ENCODE results near the gene CCIN. TPM values are rescaled to one million over a fixed set of nuclear protein-coding genes. Genes with fewer than 3 reads are reported as not detected.
A peak's percentile ranks its signal among the peaks of the same experiment; 100 is the strongest.

CCIN gene
- polyA plus RNA-seq, 3 donors, result 0.11 to 2.3 (median 0.35) TPM

GRCh38 chr9:36151316-36152210 is 17.6 kb upstream of the CCIN start:
- Mint-ChIP-seq H3K9me3 (peaks cover 0 to 2% (median 0%) of the 10 kb centered on the region in 7 donors), H3K4me3 (peak overlapping the region; percentile 62 to 87), H3K4me1 (peaks cover 82% of the 10 kb centered on the region), H3K36me3 (peaks cover 59 to 85% of the 10 kb centered on the region in 2 donors), H3K27ac (peak overlapping the region; percentile 98 to 100 (median 100)), H3K27me3 (ENCODE audit: low read depth in 3 of 3) (peaks cover 0 to 2% (median 0%) of the 10 kb centered on the region in 3 donors)
- peak overlapping the region; percentile 89 for H3K9ac ChIP-seq (ENCODE audit: insufficient read depth, low read length, poor library complexity, severe bottlenecking)
- TF ChIP-seq, protein P1, sequence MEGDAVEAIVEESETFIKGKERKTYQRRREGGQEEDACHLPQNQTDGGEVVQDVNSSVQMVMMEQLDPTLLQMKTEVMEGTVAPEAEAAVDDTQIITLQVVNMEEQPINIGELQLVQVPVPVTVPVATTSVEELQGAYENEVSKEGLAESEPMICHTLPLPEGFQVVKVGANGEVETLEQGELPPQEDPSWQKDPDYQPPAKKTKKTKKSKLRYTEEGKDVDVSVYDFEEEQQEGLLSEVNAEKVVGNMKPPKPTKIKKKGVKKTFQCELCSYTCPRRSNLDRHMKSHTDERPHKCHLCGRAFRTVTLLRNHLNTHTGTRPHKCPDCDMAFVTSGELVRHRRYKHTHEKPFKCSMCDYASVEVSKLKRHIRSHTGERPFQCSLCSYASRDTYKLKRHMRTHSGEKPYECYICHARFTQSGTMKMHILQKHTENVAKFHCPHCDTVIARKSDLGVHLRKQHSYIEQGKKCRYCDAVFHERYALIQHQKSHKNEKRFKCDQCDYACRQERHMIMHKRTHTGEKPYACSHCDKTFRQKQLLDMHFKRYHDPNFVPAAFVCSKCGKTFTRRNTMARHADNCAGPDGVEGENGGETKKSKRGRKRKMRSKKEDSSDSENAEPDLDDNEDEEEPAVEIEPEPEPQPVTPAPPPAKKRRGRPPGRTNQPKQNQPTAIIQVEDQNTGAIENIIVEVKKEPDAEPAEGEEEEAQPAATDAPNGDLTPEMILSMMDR (IDR thresholded peaks at IDR 0.05), result no peak
- H4K20me1 ChIP-seq (ENCODE audit: insufficient read depth, low read length), result peaks cover 22% of the 10 kb centered on the region
- H3K36me3 ChIP-seq (replicated peaks in 1 of 2; ENCODE audit: control insufficient read depth in 1 of 2, insufficient read depth in 2 of 2, low read length in 2 of 2), result peaks cover 35 to 55% of the 10 kb centered on the region in 2 donors
- H3K27me3 ChIP-seq (ENCODE audit: control insufficient read depth in 2 of 2, insufficient read depth in 2 of 2, low read length in 2 of 2), result no peaks in the 10 kb centered on the region
- H3K4me1 ChIP-seq (ENCODE audit: control insufficient read depth in 1 of 2, insufficient read depth in 2 of 2, low read length in 2 of 2), result peaks cover 91 to 92% of the 10 kb centered on the region in 2 donors
- peak overlapping the region in 2 of 3 experiments; percentile 19 to 52 for H3K4me3 ChIP-seq (replicated peaks in 1 of 3; ENCODE audit: low read depth in 2 of 3, low read length in 3 of 3)
- DNase-seq, result peak; percentile 94 to 97 (median 97)
- H3K79me2 ChIP-seq (ENCODE audit: insufficient read depth, low read length), result peaks cover 57% of the 10 kb centered on the region
- peak overlapping the region; percentile 97 to 99 for H3K27ac ChIP-seq (ENCODE audit: low read depth in 1 of 2, low read length in 2 of 2)
- H3K4me2 ChIP-seq (replicated peaks; ENCODE audit: extremely low read depth, low read length, poor library complexity, severe bottlenecking), result peak overlapping the region; percentile 67
- H3K9me3 ChIP-seq (replicated peaks in 1 of 2; ENCODE audit: control insufficient read depth in 1 of 2, insufficient read depth in 1 of 2, low read length in 2 of 2), result no peaks in the 10 kb centered on the region
- 5% methylated on average over 6 of the region's 14 CpGs for WGBS (ENCODE audit: insufficient coverage)
- intact Hi-C loops (cut with micrococcal nuclease), result loop anchor here in 1 of 2 donors (2.0 to 5.0 kb wide), 2 partner anchors 15 to 49 kb away; partner anchors contain the start of gene GLIPR2
- no peak overlapping the region for H2AFZ ChIP-seq (ENCODE audit: insufficient read depth, low read depth, low read length, poor library complexity, severe bottlenecking)

DNA sequence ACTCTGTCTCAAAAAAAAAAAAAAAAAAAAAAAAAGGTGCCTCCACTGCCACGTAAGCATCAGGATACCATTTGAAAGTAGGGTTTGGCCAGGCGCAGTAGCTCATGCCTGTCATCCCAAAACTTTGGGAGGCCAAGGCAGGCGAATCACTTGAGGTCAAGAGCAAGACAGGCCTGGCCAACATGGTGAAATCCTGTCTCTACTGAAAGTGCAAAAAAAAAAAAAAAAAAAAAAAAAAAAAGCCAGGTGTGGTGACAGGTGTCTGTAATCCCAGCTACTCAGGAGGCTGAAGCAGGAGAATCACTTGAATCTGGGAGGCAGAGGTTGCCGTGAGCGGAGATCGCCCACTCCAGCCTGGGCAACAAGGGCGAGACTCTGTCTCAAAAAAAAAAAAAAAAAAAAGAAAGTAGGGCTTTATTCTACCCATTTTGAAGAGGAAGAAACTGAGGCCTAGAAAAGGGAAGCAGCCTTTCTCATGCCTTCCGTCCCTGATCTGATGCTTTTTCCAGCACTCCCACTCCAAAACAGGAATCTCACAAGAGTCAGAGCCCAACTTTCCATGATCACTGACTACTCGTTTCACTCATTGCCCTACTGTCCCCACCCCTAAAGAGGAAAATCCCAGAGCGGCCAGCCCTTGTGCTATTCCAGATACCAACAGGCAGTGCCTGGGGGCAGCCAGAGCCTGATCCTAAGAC is 16.3 kb upstream of the CCIN start:
- Mint-ChIP-seq H3K27ac (peak overlapping the region; percentile 98 to 100 (median 100)), H3K4me1 (peaks cover 72% of the 10 kb centered on the region), H3K9me3 (peaks cover 0 to 3% (median 0%) of the 10 kb centered on the region in 7 donors), H3K27me3 (ENCODE audit: low read depth in 3 of 3) (peaks cover 0 to 2% (median 0%) of the 10 kb centered on the region in 3 donors), H3K36me3 (peaks cover 50 to 81% of the 10 kb centered on the region in 2 donors), H3K4me3 (no peak overlapping the region)
- Histone ChIP-seq H3K4me1 (ENCODE audit: control insufficient read depth in 1 of 2, insufficient read depth in 2 of 2, low read length in 2 of 2) (peaks cover 83% of the 10 kb centered on the region in 2 donors), H3K9ac (ENCODE audit: insufficient read depth, low read length, poor library complexity, severe bottlenecking) (no peak overlapping the region), H3K9me3 (replicated peaks in 1 of 2; ENCODE audit: control insufficient read depth in 1 of 2, insufficient read depth in 1 of 2, low read length in 2 of 2) (no peaks in the 10 kb centered on the region), H3K27ac (ENCODE audit: low read depth in 1 of 2, low read length in 2 of 2) (peak overlapping the region; percentile 97 to 99), H3K79me2 (ENCODE audit: insufficient read depth, low read length) (peaks cover 45% of the 10 kb centered on the region), H3K4me2 (replicated peaks; ENCODE audit: extremely low read depth, low read length, poor library complexity, severe bottlenecking) (no peak overlapping the region), H4K20me1 (ENCODE audit: insufficient read depth, low read length) (peaks cover 9% of the 10 kb centered on the region), H3K27me3 (ENCODE audit: control insufficient read depth in 2 of 2, insufficient read depth in 2 of 2, low read length in 2 of 2) (no peaks in the 10 kb centered on the region), H3K4me3 (replicated peaks in 1 of 3; ENCODE audit: low read depth in 2 of 3, low read length in 3 of 3) (no peak overlapping the region), H3K36me3 (replicated peaks in 1 of 2; ENCODE audit: control insufficient read depth in 1 of 2, insufficient read depth in 2 of 2, low read length in 2 of 2) (peaks cover 32 to 44% of the 10 kb centered on the region in 2 donors), H2AFZ (ENCODE audit: insufficient read depth, low read depth, low read length, poor library complexity, severe bottlenecking) (no peak overlapping the region)
- TF ChIP-seq, protein P1 (IDR thresholded peaks at IDR 0.05), result no peak
- 57% methylated on average over 3 of the region's 10 CpGs for WGBS (ENCODE audit: insufficient coverage)
- intact Hi-C loops (cut with micrococcal nuclease), result loop anchor here in 1 of 2 donors (5.0 kb wide), 1 partner anchor 51 kb away; no protein-coding TSS in a partner anchor
- peak in 2 of 3 donors; percentile 34 to 50 for DNase-seq

All from CD14-positive monocyte (primary cell).